Measurements from ENCODE around the gene CELA2B. TPM values are rescaled to one million over a fixed set of nuclear protein-coding genes. Genes with fewer than 3 reads are reported as not detected.

CELA2B gene
- total RNA-seq, 6 experiments from 2014 or later, result not detected

DNA sequence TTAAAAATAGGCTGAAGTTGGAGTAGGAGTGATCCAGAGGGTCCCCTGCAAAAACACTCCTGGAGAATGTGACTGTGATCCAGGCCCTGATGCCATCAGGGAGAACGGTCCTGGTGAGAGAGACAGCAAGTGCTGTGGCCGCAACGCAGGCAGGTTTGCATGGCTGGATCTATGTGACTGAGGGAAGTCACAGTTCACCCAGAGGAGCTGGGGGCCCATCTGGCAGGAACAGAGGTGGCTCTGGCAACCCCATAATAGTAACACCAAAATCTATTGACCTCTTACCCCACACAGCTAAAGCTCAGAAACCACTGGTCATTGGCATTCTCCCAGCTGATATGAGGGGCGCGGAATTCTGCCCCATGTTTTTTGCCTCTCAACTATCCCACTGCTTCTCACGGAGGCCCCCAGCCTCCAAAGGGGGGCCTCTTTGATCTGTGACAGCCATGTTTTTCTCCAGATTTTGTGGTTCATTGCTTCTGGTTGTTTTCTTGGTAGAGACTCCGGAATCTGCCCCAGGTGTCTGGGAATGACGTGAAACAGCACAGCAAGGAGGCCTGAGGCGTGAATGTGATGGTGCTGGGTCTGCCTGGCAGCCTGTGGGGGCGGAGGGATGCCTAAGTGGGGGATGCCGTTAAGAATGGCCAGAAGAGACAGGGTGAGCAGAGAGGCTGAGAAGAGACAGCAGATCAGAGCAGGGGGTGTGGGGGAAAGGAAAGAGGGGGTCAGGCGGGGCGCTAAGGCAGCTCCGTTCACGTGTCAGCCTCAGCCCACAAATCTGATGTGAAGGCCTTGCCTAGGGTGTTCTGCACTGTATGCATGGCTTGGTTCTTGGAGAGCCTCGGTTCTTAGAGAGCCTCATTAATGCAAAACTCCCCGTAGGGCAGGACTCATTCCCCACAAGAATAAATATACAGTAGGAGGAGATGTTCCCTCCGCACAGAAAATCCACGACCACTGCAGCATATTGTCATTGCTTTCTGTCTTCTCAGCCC, 24.6 kb downstream of the CELA2B start:
- intact Hi-C loops (cut with DNase I), result no loop called here
- H3K27me3 ChIP-seq, result no peaks in the 10 kb centered on the region
- ATAC-seq (no peak), DNase-seq (peak in 1 of 3 donors; percentile 8)
- H3K4me3 ChIP-seq, result no peak overlapping the region
- peaks cover 0 to 15% (median 0%) of the 10 kb centered on the region in 4 donors for H3K36me3 ChIP-seq
- H3K27ac ChIP-seq, result no peak overlapping the region
- WGBS (ENCODE audit: insufficient coverage, low coverage, low lambda C conversion rate, missing lambda C conversion rate), result 86% methylated on average over 14 of the region's 19 CpGs
- H3K4me1 ChIP-seq, result no peaks in the 10 kb centered on the region
- no peak for TF ChIP-seq POLR2A (IDR thresholded peaks at IDR 0.05)
- H3K9me3 ChIP-seq, result no peaks in the 10 kb centered on the region

DNA sequence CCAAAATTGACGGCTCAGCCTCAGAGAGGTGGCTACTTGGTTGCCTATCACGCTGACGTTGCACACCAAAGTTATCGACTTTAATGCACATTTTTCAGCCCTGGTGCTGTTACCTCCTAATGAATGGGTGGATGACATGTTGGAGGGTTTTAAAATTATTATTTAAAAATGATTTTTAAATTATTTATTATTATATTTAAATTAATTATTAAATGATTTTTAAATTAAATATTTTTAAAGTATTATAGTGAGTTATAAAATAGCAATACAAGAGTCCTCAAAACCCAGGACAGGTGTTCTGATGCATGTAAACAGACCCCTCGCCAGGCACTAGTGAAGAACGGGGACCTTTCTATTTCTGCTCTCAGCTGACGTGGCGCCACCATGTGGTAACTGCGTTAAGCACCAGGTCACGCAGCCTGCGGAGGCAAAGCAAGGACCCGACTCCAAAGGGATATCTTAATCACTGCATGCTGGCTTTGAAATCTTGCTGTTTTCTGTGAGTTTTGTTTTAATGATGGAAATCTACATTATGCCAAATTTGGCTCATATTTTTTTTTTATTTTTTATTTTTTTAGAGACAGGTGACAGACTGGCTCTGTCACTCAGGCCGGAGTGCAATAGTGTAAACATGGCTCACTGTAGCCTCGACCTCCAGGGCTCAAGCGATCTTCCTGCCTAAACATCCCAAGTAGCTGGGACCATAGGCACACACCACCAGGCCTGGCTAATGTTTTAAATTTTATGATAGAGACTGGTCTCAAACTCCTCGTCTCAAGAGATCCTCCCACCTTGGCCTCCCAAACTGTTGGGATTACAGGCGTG, 25.5 kb downstream of the CELA2B start:
- DNase-seq (peak in 2 of 3 donors; percentile 55 to 60), ATAC-seq (peak; percentile 47 to 64 (median 53))
- Histone ChIP-seq H3K27me3 (no peaks in the 10 kb centered on the region), H3K4me3 (no peak overlapping the region), H3K36me3 (peaks cover 0 to 17% (median 0%) of the 10 kb centered on the region in 4 donors), H3K9me3 (no peaks in the 10 kb centered on the region), H3K27ac (no peak overlapping the region), H3K4me1 (no peaks in the 10 kb centered on the region)
- WGBS (ENCODE audit: insufficient coverage, low coverage, low lambda C conversion rate, missing lambda C conversion rate), result 58% methylated on average over 16 of the region's 17 CpGs
- TF ChIP-seq, protein P1, sequence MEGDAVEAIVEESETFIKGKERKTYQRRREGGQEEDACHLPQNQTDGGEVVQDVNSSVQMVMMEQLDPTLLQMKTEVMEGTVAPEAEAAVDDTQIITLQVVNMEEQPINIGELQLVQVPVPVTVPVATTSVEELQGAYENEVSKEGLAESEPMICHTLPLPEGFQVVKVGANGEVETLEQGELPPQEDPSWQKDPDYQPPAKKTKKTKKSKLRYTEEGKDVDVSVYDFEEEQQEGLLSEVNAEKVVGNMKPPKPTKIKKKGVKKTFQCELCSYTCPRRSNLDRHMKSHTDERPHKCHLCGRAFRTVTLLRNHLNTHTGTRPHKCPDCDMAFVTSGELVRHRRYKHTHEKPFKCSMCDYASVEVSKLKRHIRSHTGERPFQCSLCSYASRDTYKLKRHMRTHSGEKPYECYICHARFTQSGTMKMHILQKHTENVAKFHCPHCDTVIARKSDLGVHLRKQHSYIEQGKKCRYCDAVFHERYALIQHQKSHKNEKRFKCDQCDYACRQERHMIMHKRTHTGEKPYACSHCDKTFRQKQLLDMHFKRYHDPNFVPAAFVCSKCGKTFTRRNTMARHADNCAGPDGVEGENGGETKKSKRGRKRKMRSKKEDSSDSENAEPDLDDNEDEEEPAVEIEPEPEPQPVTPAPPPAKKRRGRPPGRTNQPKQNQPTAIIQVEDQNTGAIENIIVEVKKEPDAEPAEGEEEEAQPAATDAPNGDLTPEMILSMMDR (IDR thresholded peaks at IDR 0.05), result peak; percentile 29 to 65 (median 55)
- no peak for TF ChIP-seq POLR2A (IDR thresholded peaks at IDR 0.05)
- intact Hi-C loops (cut with DNase I), result no loop called here

- H3K27me3 ChIP-seq, result no peaks in the 10 kb centered on the region
- TF ChIP-seq POLR2A (IDR thresholded peaks at IDR 0.05), result no peak
- TF ChIP-seq, protein P1 (IDR thresholded peaks at IDR 0.05), result no peak
- WGBS (ENCODE audit: insufficient coverage, low coverage, low lambda C conversion rate, missing lambda C conversion rate), result no CpG with 5 or more reads among the region's 4 CpGs
- no peaks in the 10 kb centered on the region for H3K9me3 ChIP-seq
- intact Hi-C loops (cut with DNase I), result no loop called here
- H3K4me3 ChIP-seq, result no peak overlapping the region
- no peaks in the 10 kb centered on the region for H3K4me1 ChIP-seq
- peaks cover 0 to 12% (median 0%) of the 10 kb centered on the region in 4 donors for H3K36me3 ChIP-seq
- H3K27ac ChIP-seq, result no peak overlapping the region
- ATAC-seq, result no peak
- DNase-seq, result no peak
Observed at GRCh38 chr1:15504436-15504835, 28.5 kb downstream of the CELA2B start.

DNA sequence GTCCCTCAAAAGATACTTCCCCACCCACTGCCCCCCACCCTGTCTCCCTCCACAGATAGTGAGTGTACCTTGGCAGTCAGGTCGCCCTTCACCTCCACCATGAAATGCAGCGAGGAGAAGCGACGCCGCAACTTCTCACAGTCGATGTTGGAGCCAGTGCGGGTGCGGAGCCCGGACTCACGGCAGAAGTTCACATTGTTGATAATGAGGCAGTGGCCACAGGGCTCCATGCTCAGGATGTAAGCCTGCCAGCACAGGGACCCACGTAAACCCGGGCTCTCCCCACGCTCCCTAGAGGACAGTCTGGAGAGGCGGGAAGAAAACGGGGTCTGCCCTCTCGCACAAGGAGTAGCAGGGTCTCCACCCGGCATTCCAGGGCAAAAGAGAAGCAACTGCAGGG, 30.9 kb downstream of the CELA2B start:
- no peak for ATAC-seq
- intact Hi-C loops (cut with DNase I), result no loop called here

More for the DNA sequence above, 30.9 kb downstream of the CELA2B start:
- 94% methylated on average over 11 of the region's 17 CpGs for WGBS (ENCODE audit: insufficient coverage, low coverage, low lambda C conversion rate, missing lambda C conversion rate)
- no peak for TF ChIP-seq POLR2A (IDR thresholded peaks at IDR 0.05)
- TF ChIP-seq, protein P1 (IDR thresholded peaks at IDR 0.05), result no peak
- DNase-seq, result no peak
- Histone ChIP-seq H3K27ac (no peak overlapping the region), H3K36me3 (peaks cover 0 to 9% (median 0%) of the 10 kb centered on the region in 4 donors), H3K4me1 (no peaks in the 10 kb centered on the region), H3K9me3 (no peaks in the 10 kb centered on the region), H3K4me3 (no peak overlapping the region), H3K27me3 (no peaks in the 10 kb centered on the region)

All from right lobe of liver (tissue), 6 donors.